Epithelial cell of proximal tubule (primary cell): ENCODE measurements around the gene JMJD8. TPM values are rescaled to one million over a fixed set of nuclear protein-coding genes. Genes with fewer than 3 reads are reported as not detected.

Source experiments
- DNase-seq: peaks from one replicate; pipeline ENCODE4 v3.0.0-alpha.2; 2011; ENCODE audit warnings: low read depth
- H3K4me3 ChIP-seq: 2 replicates; pipeline ENCODE4 v1.5.1; 2011; ENCODE audit warnings: low read depth, mild to moderate bottlenecking, low read length
- total RNA-seq: library from RNA; depleted of rRNA; stranded (reverse); fragments of >200 nt; gene quantifications from 2 replicates; pipeline ENCODE4 v1.2.3, GENCODE V29; 2015
- TF ChIP-seq, protein P1 (sequence below): conservative IDR thresholded peaks from 2 replicates; pipeline ENCODE4 v1.5.1; 2012; ENCODE audit warnings: low read depth, mild to moderate bottlenecking, low read length

Gene JMJD8
- total RNA-seq, 1 donor from 2014 or later: 65.6 TPM

DNA sequence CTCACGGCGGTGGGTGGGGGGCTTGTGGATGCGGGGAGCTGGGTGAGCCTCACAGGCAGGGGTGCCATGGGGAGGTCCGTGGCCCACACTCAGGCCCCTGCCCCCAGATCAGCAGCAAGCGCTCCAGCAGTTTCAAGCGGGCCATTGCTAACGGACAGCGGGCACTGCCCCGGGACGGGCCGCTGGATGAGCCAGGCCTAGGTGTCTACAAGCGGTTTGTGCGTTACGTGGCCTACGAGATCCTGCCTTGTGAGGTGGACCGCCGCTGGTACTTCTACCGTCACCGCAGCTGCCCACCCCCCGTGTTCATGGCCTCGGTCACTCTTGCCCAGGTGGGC lies 7.6 kb downstream of the JMJD8 start:
- DNase-seq: no peak
- no peak overlapping the region for H3K4me3 ChIP-seq
- TF ChIP-seq, protein P1, sequence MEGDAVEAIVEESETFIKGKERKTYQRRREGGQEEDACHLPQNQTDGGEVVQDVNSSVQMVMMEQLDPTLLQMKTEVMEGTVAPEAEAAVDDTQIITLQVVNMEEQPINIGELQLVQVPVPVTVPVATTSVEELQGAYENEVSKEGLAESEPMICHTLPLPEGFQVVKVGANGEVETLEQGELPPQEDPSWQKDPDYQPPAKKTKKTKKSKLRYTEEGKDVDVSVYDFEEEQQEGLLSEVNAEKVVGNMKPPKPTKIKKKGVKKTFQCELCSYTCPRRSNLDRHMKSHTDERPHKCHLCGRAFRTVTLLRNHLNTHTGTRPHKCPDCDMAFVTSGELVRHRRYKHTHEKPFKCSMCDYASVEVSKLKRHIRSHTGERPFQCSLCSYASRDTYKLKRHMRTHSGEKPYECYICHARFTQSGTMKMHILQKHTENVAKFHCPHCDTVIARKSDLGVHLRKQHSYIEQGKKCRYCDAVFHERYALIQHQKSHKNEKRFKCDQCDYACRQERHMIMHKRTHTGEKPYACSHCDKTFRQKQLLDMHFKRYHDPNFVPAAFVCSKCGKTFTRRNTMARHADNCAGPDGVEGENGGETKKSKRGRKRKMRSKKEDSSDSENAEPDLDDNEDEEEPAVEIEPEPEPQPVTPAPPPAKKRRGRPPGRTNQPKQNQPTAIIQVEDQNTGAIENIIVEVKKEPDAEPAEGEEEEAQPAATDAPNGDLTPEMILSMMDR: no peak

DNA sequence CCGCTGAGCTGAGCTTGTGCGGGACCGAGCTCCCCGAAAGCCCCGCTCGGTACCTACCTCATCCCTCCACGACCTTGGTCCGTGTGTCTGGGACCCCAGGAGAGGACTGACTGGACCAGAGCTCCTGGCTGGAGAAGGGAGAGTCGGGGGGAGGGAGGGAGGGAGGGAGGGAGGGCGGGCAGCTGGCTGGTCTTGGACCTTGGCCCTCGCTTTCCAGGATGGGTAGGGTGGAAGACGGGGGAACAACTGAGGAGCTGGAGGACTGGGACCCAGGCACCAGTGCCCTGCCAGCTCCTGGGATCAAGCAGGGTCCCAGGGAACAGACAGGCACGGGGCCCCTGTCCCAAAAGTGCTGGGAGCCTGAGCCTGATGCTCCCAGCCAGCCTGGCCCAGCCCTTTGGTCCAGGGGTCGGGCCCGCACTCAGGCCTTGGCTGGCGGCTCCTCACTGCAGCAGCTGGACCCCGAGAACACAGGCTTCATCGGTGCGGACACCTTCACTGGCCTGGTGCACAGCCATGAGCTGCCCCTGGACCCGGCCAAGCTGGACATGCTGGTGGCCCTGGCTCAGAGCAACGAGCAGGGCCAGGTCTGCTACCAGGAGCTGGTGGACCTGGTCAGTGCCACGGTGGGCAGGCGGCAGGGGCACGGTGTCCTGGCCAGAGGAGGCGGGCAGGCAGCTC lies 8.1 kb downstream of the JMJD8 start:
- H3K4me3 ChIP-seq: peak overlapping the region; percentile 57
- TF ChIP-seq, protein P1: no peak

GRCh38 chr16:674968-675883 lies 8.9 kb downstream of the JMJD8 start, which contains the start of gene RHBDL1:
Gene RHBDL1 (plus strand): TSS chr16:675671. CDS start chr16:675791, 120 bp downstream.
- TF ChIP-seq, protein P1: no peak
- DNase-seq: no peak
- peak within 1 kb of the TSS; percentile 57 for H3K4me3 ChIP-seq

More for the DNA sequence above, 8.1 kb downstream of the JMJD8 start:
- DNase-seq: no peak

- no peak overlapping the region for H3K4me3 ChIP-seq
- no peak for DNase-seq
- TF ChIP-seq, protein P1: no peak
These were observed 9.8 kb downstream of the JMJD8 start for GRCh38 chr16:674214-674881.

- TF ChIP-seq, protein P1: no peak
- DNase-seq: no peak
- no peak overlapping the region for H3K4me3 ChIP-seq
These were observed 10.6 kb downstream of the JMJD8 start for GRCh38 chr16:673399-673991.

DNA sequence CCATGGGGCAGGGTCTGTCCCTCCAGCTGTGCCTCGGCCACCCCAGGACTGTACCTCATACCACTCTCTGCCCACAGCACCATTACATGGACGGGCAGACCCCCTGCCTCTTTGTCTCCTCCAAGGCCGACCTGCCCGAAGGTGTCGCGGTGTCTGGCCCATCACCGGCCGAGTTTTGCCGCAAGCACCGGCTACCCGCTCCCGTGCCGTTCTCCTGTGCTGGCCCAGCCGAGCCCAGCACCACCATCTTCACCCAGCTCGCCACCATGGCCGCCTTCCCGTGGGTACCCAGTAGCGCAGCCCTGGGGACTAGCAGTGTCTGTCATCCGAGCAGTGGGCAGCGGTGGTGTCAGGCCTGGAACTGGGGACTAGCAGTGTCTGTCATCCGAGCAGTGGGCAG lies 11.3 kb downstream of the JMJD8 start:
- no peak overlapping the region for H3K4me3 ChIP-seq
- no peak for DNase-seq
- TF ChIP-seq, protein P1: no peak
